ENCODE results near the gene CSNK1A1. TPM values are rescaled to one million over a fixed set of nuclear protein-coding genes. Genes with fewer than 3 reads are reported as not detected.

Gene CSNK1A1
- total and polyA plus RNA-seq, 2 donors from 2014 or later, result 63.9 to 221 TPM

GRCh38 chr5:149572576-149573231 lies 21.5 kb upstream of the CSNK1A1 start:
- intact Hi-C loops (cut with DNase I), result no loop called here

GRCh38 chr5:149572170-149572569 lies 20.9 kb upstream of the CSNK1A1 start:
- Histone ChIP-seq H3K9me3 (ENCODE audit: control insufficient read depth in 2 of 3, insufficient read depth in 1 of 3, low read length in 3 of 3) (no peaks in the 10 kb centered on the region), H3K4me1 (ENCODE audit: control insufficient read depth in 2 of 3, insufficient read depth in 2 of 3, low read depth in 1 of 3, low read length in 3 of 3) (no peaks in the 10 kb centered on the region), H3K9ac (ENCODE audit: low read length in 3 of 3) (no peak overlapping the region), H3K27ac (ENCODE audit: low read depth in 2 of 2, low read length in 2 of 2) (no peak overlapping the region), H3K27me3 (ENCODE audit: control insufficient read depth, insufficient read depth, low read length) (no peaks in the 10 kb centered on the region), H3K4me3 (ENCODE audit: low read length in 3 of 3) (no peak overlapping the region), H3K36me3 (ENCODE audit: control insufficient read depth in 2 of 3, insufficient read depth in 3 of 3, low read length in 3 of 3) (no peaks in the 10 kb centered on the region)
- TF ChIP-seq CTCF (IDR thresholded peaks at IDR 0.05; ENCODE audit: borderline replicate concordance, extremely low read depth, insufficient read depth), result no peak
- FAIRE-seq (no peak), DNase-seq (no peak)
- intact Hi-C loops (cut with DNase I), result no loop called here

More at GRCh38 chr5:149572576-149573231, 21.5 kb upstream of the CSNK1A1 start:
- no peak overlapping the region for H3K27ac ChIP-seq (ENCODE audit: low read depth in 2 of 2, low read length in 2 of 2)
- H3K9ac ChIP-seq (ENCODE audit: low read length in 3 of 3), result no peak overlapping the region
- H3K9me3 ChIP-seq (ENCODE audit: control insufficient read depth in 2 of 3, insufficient read depth in 1 of 3, low read length in 3 of 3), result no peaks in the 10 kb centered on the region
- H3K4me3 ChIP-seq (ENCODE audit: low read length in 3 of 3), result no peak overlapping the region
- H3K27me3 ChIP-seq (ENCODE audit: control insufficient read depth, insufficient read depth, low read length), result no peaks in the 10 kb centered on the region
- no peaks in the 10 kb centered on the region for H3K4me1 ChIP-seq (ENCODE audit: control insufficient read depth in 2 of 3, insufficient read depth in 2 of 3, low read depth in 1 of 3, low read length in 3 of 3)
- TF ChIP-seq CTCF (IDR thresholded peaks at IDR 0.05; ENCODE audit: borderline replicate concordance, extremely low read depth, insufficient read depth), result no peak
- no peaks in the 10 kb centered on the region for H3K36me3 ChIP-seq (ENCODE audit: control insufficient read depth in 2 of 3, insufficient read depth in 3 of 3, low read length in 3 of 3)
- DNase-seq (no peak), FAIRE-seq (no peak)

- TF ChIP-seq CTCF (IDR thresholded peaks at IDR 0.05; ENCODE audit: borderline replicate concordance, extremely low read depth, insufficient read depth), result no peak
- Histone ChIP-seq H3K27me3 (ENCODE audit: control insufficient read depth, insufficient read depth, low read length) (no peaks in the 10 kb centered on the region), H3K9ac (ENCODE audit: low read length in 3 of 3) (no peak overlapping the region), H3K9me3 (ENCODE audit: control insufficient read depth in 2 of 3, insufficient read depth in 1 of 3, low read length in 3 of 3) (no peaks in the 10 kb centered on the region), H3K27ac (ENCODE audit: low read depth in 2 of 2, low read length in 2 of 2) (no peak overlapping the region), H3K36me3 (ENCODE audit: control insufficient read depth in 2 of 3, insufficient read depth in 3 of 3, low read length in 3 of 3) (no peaks in the 10 kb centered on the region), H3K4me3 (ENCODE audit: low read length in 3 of 3) (no peak overlapping the region), H3K4me1 (ENCODE audit: control insufficient read depth in 2 of 3, insufficient read depth in 2 of 3, low read depth in 1 of 3, low read length in 3 of 3) (peaks cover 0 to 4% (median 2%) of the 10 kb centered on the region in 3 donors)
- no peak for DNase-seq
- intact Hi-C loops (cut with DNase I), result loop anchor here (10.0 kb wide), 1 partner anchor 202 kb away; no protein-coding TSS in a partner anchor
- FAIRE-seq, result no peak
Measured at GRCh38 chr5:149567226-149567625, 16.0 kb upstream of the CSNK1A1 start.

All from kidney (tissue), 14 donors.